ENCODE measurements around the gene MVK. TPM values are rescaled to one million over a fixed set of nuclear protein-coding genes. Genes with fewer than 3 reads are reported as not detected.

The MVK gene
- total RNA-seq, 1 experiment from 2014 or later: 50.8 TPM

GRCh38 chr12:109608270-109608669, 34.7 kb downstream of the MVK start:
- H3K4me2 ChIP-seq: no peak overlapping the region
- H4K20me1 ChIP-seq (ENCODE audit: insufficient read depth): no peaks in the 10 kb centered on the region
- H3K4me3 ChIP-seq: no peak overlapping the region
- H3K36me3 ChIP-seq (ENCODE audit: low read depth): no peaks in the 10 kb centered on the region
- no peak for DNase-seq
- CTCF ChIA-PET: no interaction called here
- no peaks in the 10 kb centered on the region for H3K9me3 ChIP-seq (ENCODE audit: insufficient read depth, low read depth)
- H3K27ac ChIP-seq: no peak overlapping the region
- H3F3A ChIP-seq (ENCODE audit: insufficient read depth, low read depth): no peaks in the 10 kb centered on the region
- H3K27me3 ChIP-seq (ENCODE audit: insufficient read depth, low read depth): peaks cover 22% of the 10 kb centered on the region
- no peak for TF ChIP-seq EZH2 (IDR thresholded peaks at IDR 0.05; ENCODE audit: low read depth)
- no peak for TF ChIP-seq CTCF (conservative IDR thresholded peaks at IDR 0.05)
- no peaks in the 10 kb centered on the region for H3K9me2 ChIP-seq (ENCODE audit: insufficient read depth)
- no peaks in the 10 kb centered on the region for H3K4me1 ChIP-seq (replicated peaks; ENCODE audit: insufficient read depth)
- POLR2A ChIA-PET (ENCODE audit: unreplicated experiment): no interaction called here
- no TSS peak for BruUV-seq (replicated peaks)
- H2AFZ ChIP-seq: no peak overlapping the region
- intact Hi-C loops (cut with micrococcal nuclease; ENCODE audit: unreplicated experiment): no loop called here
- H3K79me2 ChIP-seq (ENCODE audit: low read depth): no peaks in the 10 kb centered on the region

GRCh38 chr12:109608793-109609192, 35.2 kb downstream of the MVK start:
- ChIA-PET POLR2A (ENCODE audit: unreplicated experiment) (no interaction called here), CTCF (interaction anchor here (0.5 kb wide), 1 partner anchor 165 kb away, joined by 5 read pairs; no protein-coding TSS in a partner anchor)
- no peak for TF ChIP-seq CTCF (conservative IDR thresholded peaks at IDR 0.05)
- TF ChIP-seq EZH2 (IDR thresholded peaks at IDR 0.05; ENCODE audit: low read depth): no peak
- Histone ChIP-seq H3K4me2 (no peak overlapping the region), H3K9me2 (ENCODE audit: insufficient read depth) (no peaks in the 10 kb centered on the region), H3K27me3 (ENCODE audit: insufficient read depth, low read depth) (peaks cover 28% of the 10 kb centered on the region), H3K36me3 (ENCODE audit: low read depth) (no peaks in the 10 kb centered on the region), H3K9me3 (ENCODE audit: insufficient read depth, low read depth) (no peaks in the 10 kb centered on the region), H4K20me1 (ENCODE audit: insufficient read depth) (no peaks in the 10 kb centered on the region), H3F3A (ENCODE audit: insufficient read depth, low read depth) (no peaks in the 10 kb centered on the region), H3K27ac (no peak overlapping the region), H3K79me2 (ENCODE audit: low read depth) (no peaks in the 10 kb centered on the region), H2AFZ (no peak overlapping the region), H3K4me1 (replicated peaks; ENCODE audit: insufficient read depth) (no peaks in the 10 kb centered on the region), H3K4me3 (no peak overlapping the region)
- no peak for DNase-seq
- BruUV-seq (replicated peaks): no TSS peak
- intact Hi-C loops (cut with micrococcal nuclease; ENCODE audit: unreplicated experiment): no loop called here

GRCh38 chr12:109609342-109609741, 35.7 kb downstream of the MVK start:
- Histone ChIP-seq H3K9me3 (ENCODE audit: insufficient read depth, low read depth) (no peaks in the 10 kb centered on the region), H3K79me2 (ENCODE audit: low read depth) (no peaks in the 10 kb centered on the region), H3K36me3 (ENCODE audit: low read depth) (no peaks in the 10 kb centered on the region), H3K4me3 (no peak overlapping the region), H4K20me1 (ENCODE audit: insufficient read depth) (no peaks in the 10 kb centered on the region), H3K27me3 (ENCODE audit: insufficient read depth, low read depth) (peaks cover 32% of the 10 kb centered on the region), H3K9me2 (ENCODE audit: insufficient read depth) (no peaks in the 10 kb centered on the region), H2AFZ (no peak overlapping the region), H3K27ac (no peak overlapping the region), H3K4me1 (replicated peaks; ENCODE audit: insufficient read depth) (no peaks in the 10 kb centered on the region), H3F3A (ENCODE audit: insufficient read depth, low read depth) (no peaks in the 10 kb centered on the region), H3K4me2 (no peak overlapping the region)
- intact Hi-C loops (cut with micrococcal nuclease; ENCODE audit: unreplicated experiment): no loop called here
- BruUV-seq (replicated peaks): no TSS peak
- POLR2A ChIA-PET (ENCODE audit: unreplicated experiment): interaction anchor here (0.6 kb wide), 1 partner anchor 454 kb away, joined by 10 read pairs; no protein-coding TSS in a partner anchor
- TF ChIP-seq CTCF (conservative IDR thresholded peaks at IDR 0.05): no peak
- TF ChIP-seq EZH2 (IDR thresholded peaks at IDR 0.05; ENCODE audit: low read depth): no peak
- no peak for DNase-seq
- CTCF ChIA-PET: interaction anchor here (0.5 to 0.7 kb wide), 2 partner anchors 11 to 164 kb away, joined by 5 to 6 read pairs; no protein-coding TSS in a partner anchor

Measured in PC-9 (cell line).